ENCODE results near the gene SBDS.
A peak's percentile ranks its signal among the peaks of the same experiment; 100 is the strongest.
"Not testable (repeated sequence)": the region's sequence is repeated elsewhere in the genome, so short reads cannot be mapped to it uniquely, and the experiment has no call there.

Gene SBDS

GRCh38 chr7:66996444-66997191, 1.2 kb upstream of the SBDS start, which contains the start of gene TYW1:
TYW1 (plus strand) TSS chr7:66996833; CDS start chr7:66996979, 146 bp downstream.
- H3K27ac ChIP-seq (ENCODE audit: insufficient read depth, low read length, poor library complexity, severe bottlenecking), result peak within 1 kb of the TSS; percentile 70

GRCh38 chr7:66994691-66995049, 716 bp downstream of the SBDS start:
- H3K27ac ChIP-seq (ENCODE audit: insufficient read depth, low read length, poor library complexity, severe bottlenecking), result peak overlapping the region; percentile 97
- H3K4me1 ChIP-seq (ENCODE audit: control insufficient read depth, insufficient read depth, low read length, poor library complexity, severe bottlenecking); H3K27me3 ChIP-seq (replicated peaks; ENCODE audit: control insufficient read depth, insufficient read depth, low read length, poor library complexity, severe bottlenecking); H3K9me3 ChIP-seq (ENCODE audit: control insufficient read depth, low read length): not testable (repeated sequence)
- H3K4me3 ChIP-seq (ENCODE audit: insufficient read depth, low read depth, low read length, poor library complexity, severe bottlenecking), result peak overlapping the region; percentile 86
- DNase-seq, result peak; percentile 27 to 46 (median 42)
- H3K36me3 ChIP-seq (ENCODE audit: control insufficient read depth, insufficient read depth, low read length), result peaks cover 27% of the 10 kb centered on the region

More at GRCh38 chr7:66996444-66997191, 1.2 kb upstream of the SBDS start, which contains the start of gene TYW1:
- not testable (repeated sequence) for H3K9me3 ChIP-seq (ENCODE audit: control insufficient read depth, low read length); H3K4me1 ChIP-seq (ENCODE audit: control insufficient read depth, insufficient read depth, low read length, poor library complexity, severe bottlenecking); H3K27me3 ChIP-seq (replicated peaks; ENCODE audit: control insufficient read depth, insufficient read depth, low read length, poor library complexity, severe bottlenecking)
- peaks cover 20% of the 10 kb centered on the region for H3K36me3 ChIP-seq (ENCODE audit: control insufficient read depth, insufficient read depth, low read length)
- peak; percentile 97 to 98 (median 98) for DNase-seq
- H3K4me3 ChIP-seq (ENCODE audit: insufficient read depth, low read depth, low read length, poor library complexity, severe bottlenecking), result peak within 1 kb of the TSS; percentile 77

GRCh38 chr7:66994051-66994450, 1.3 kb downstream of the SBDS start:
- H3K27me3 ChIP-seq (replicated peaks; ENCODE audit: control insufficient read depth, insufficient read depth, low read length, poor library complexity, severe bottlenecking); H3K4me3 ChIP-seq (ENCODE audit: insufficient read depth, low read depth, low read length, poor library complexity, severe bottlenecking); H3K4me1 ChIP-seq (ENCODE audit: control insufficient read depth, insufficient read depth, low read length, poor library complexity, severe bottlenecking); H3K27ac ChIP-seq (ENCODE audit: insufficient read depth, low read length, poor library complexity, severe bottlenecking); DNase-seq; H3K9me3 ChIP-seq (ENCODE audit: control insufficient read depth, low read length): not testable (repeated sequence)
- H3K36me3 ChIP-seq (ENCODE audit: control insufficient read depth, insufficient read depth, low read length), result peaks cover 29% of the 10 kb centered on the region

- H3K4me3 ChIP-seq (ENCODE audit: insufficient read depth, low read depth, low read length, poor library complexity, severe bottlenecking); H3K27me3 ChIP-seq (replicated peaks; ENCODE audit: control insufficient read depth, insufficient read depth, low read length, poor library complexity, severe bottlenecking); DNase-seq; H3K4me1 ChIP-seq (ENCODE audit: control insufficient read depth, insufficient read depth, low read length, poor library complexity, severe bottlenecking); H3K27ac ChIP-seq (ENCODE audit: insufficient read depth, low read length, poor library complexity, severe bottlenecking); H3K9me3 ChIP-seq (ENCODE audit: control insufficient read depth, low read length): not testable (repeated sequence)
- peaks cover 47% of the 10 kb centered on the region for H3K36me3 ChIP-seq (ENCODE audit: control insufficient read depth, insufficient read depth, low read length)
Observed at GRCh38 chr7:66989552-66989951, 5.8 kb downstream of the SBDS start.

GRCh38 chr7:66980336-66980735, 15.1 kb downstream of the SBDS start:
- not testable (repeated sequence) for H3K9me3 ChIP-seq (ENCODE audit: control insufficient read depth, low read length); H3K4me3 ChIP-seq (ENCODE audit: insufficient read depth, low read depth, low read length, poor library complexity, severe bottlenecking); H3K4me1 ChIP-seq (ENCODE audit: control insufficient read depth, insufficient read depth, low read length, poor library complexity, severe bottlenecking); H3K27me3 ChIP-seq (replicated peaks; ENCODE audit: control insufficient read depth, insufficient read depth, low read length, poor library complexity, severe bottlenecking); DNase-seq; H3K36me3 ChIP-seq (ENCODE audit: control insufficient read depth, insufficient read depth, low read length); H3K27ac ChIP-seq (ENCODE audit: insufficient read depth, low read length, poor library complexity, severe bottlenecking)

- DNase-seq; H3K4me1 ChIP-seq (ENCODE audit: control insufficient read depth, insufficient read depth, low read length, poor library complexity, severe bottlenecking); H3K36me3 ChIP-seq (ENCODE audit: control insufficient read depth, insufficient read depth, low read length); H3K4me3 ChIP-seq (ENCODE audit: insufficient read depth, low read depth, low read length, poor library complexity, severe bottlenecking); H3K9me3 ChIP-seq (ENCODE audit: control insufficient read depth, low read length); H3K27ac ChIP-seq (ENCODE audit: insufficient read depth, low read length, poor library complexity, severe bottlenecking); H3K27me3 ChIP-seq (replicated peaks; ENCODE audit: control insufficient read depth, insufficient read depth, low read length, poor library complexity, severe bottlenecking): not testable (repeated sequence)
Observed at GRCh38 chr7:66979013-66979412, 16.4 kb downstream of the SBDS start.

GRCh38 chr7:66978312-66978711, 17.1 kb downstream of the SBDS start:
- not testable (repeated sequence) for DNase-seq

GRCh38 chr7:66974986-66975590, 20.3 kb downstream of the SBDS start:
- no peaks in the 10 kb centered on the region for H3K36me3 ChIP-seq (ENCODE audit: control insufficient read depth, insufficient read depth, low read length)
- DNase-seq, result no peak
- no peaks in the 10 kb centered on the region for H3K4me1 ChIP-seq (ENCODE audit: control insufficient read depth, insufficient read depth, low read length, poor library complexity, severe bottlenecking)
- H3K4me3 ChIP-seq (ENCODE audit: insufficient read depth, low read depth, low read length, poor library complexity, severe bottlenecking), result no peak overlapping the region
- no peaks in the 10 kb centered on the region for H3K27me3 ChIP-seq (replicated peaks; ENCODE audit: control insufficient read depth, insufficient read depth, low read length, poor library complexity, severe bottlenecking)
- H3K27ac ChIP-seq (ENCODE audit: insufficient read depth, low read length, poor library complexity, severe bottlenecking), result no peak overlapping the region
- H3K9me3 ChIP-seq (ENCODE audit: control insufficient read depth, low read length), result no peaks in the 10 kb centered on the region

More at GRCh38 chr7:66978312-66978711, 17.1 kb downstream of the SBDS start:
- not testable (repeated sequence) for H3K4me3 ChIP-seq (ENCODE audit: insufficient read depth, low read depth, low read length, poor library complexity, severe bottlenecking); H3K27ac ChIP-seq (ENCODE audit: insufficient read depth, low read length, poor library complexity, severe bottlenecking); H3K36me3 ChIP-seq (ENCODE audit: control insufficient read depth, insufficient read depth, low read length); H3K27me3 ChIP-seq (replicated peaks; ENCODE audit: control insufficient read depth, insufficient read depth, low read length, poor library complexity, severe bottlenecking); H3K4me1 ChIP-seq (ENCODE audit: control insufficient read depth, insufficient read depth, low read length, poor library complexity, severe bottlenecking); H3K9me3 ChIP-seq (ENCODE audit: control insufficient read depth, low read length)

- Histone ChIP-seq H3K27ac (ENCODE audit: insufficient read depth, low read length, poor library complexity, severe bottlenecking) (no peak overlapping the region), H3K4me3 (ENCODE audit: insufficient read depth, low read depth, low read length, poor library complexity, severe bottlenecking) (no peak overlapping the region), H3K27me3 (replicated peaks; ENCODE audit: control insufficient read depth, insufficient read depth, low read length, poor library complexity, severe bottlenecking) (no peaks in the 10 kb centered on the region), H3K36me3 (ENCODE audit: control insufficient read depth, insufficient read depth, low read length) (no peaks in the 10 kb centered on the region), H3K9me3 (ENCODE audit: control insufficient read depth, low read length) (no peaks in the 10 kb centered on the region), H3K4me1 (ENCODE audit: control insufficient read depth, insufficient read depth, low read length, poor library complexity, severe bottlenecking) (no peaks in the 10 kb centered on the region)
- DNase-seq, result no peak
Observed at GRCh38 chr7:66970310-66970709, 25.1 kb downstream of the SBDS start.

- not testable (repeated sequence) for H3K36me3 ChIP-seq (ENCODE audit: control insufficient read depth, insufficient read depth, low read length); H3K4me3 ChIP-seq (ENCODE audit: insufficient read depth, low read depth, low read length, poor library complexity, severe bottlenecking); DNase-seq; H3K27me3 ChIP-seq (replicated peaks; ENCODE audit: control insufficient read depth, insufficient read depth, low read length, poor library complexity, severe bottlenecking); H3K27ac ChIP-seq (ENCODE audit: insufficient read depth, low read length, poor library complexity, severe bottlenecking); H3K4me1 ChIP-seq (ENCODE audit: control insufficient read depth, insufficient read depth, low read length, poor library complexity, severe bottlenecking); H3K9me3 ChIP-seq (ENCODE audit: control insufficient read depth, low read length)
Observed at GRCh38 chr7:66969001-66969400, 26.4 kb downstream of the SBDS start.
